MCF 10A (cell line): Measurements from ENCODE around the gene BICDL2. TPM values are rescaled to one million over a fixed set of nuclear protein-coding genes. Genes with fewer than 3 reads are reported as not detected.

Experiments
- BruUV-seq: library from RNA; stranded (reverse); fragments of 400-500 nt; replicated peaks from 2 replicates; lab custom pipeline; 2021; lab: Mats Ljungman, UMichigan
- CTCF ChIA-PET: fragments of 300-600 bp; sonication (Branson Sonifier 250); formaldehyde crosslinking; extraction: SDS; loops from one replicate; lab custom pipeline; 2021; ENCODE audit warnings: antibody characterized with exemption, inconsistent platforms; lab: Yijun Ruan, JAX
- POLR2A ChIA-PET: fragments of 300-600, 350-650 bp; sonication (Branson Sonifier 250); formaldehyde crosslinking; extraction: SDS; loops from one replicate; lab custom pipeline; 2020; ENCODE audit warnings: antibody characterized with exemption, inconsistent platforms; lab: Yijun Ruan, JAX
- DNase-seq: peaks from one replicate; pipeline ENCODE4 v3.0.0-alpha.2; 2018; ENCODE audit not compliant: unreplicated experiment
- H3K27ac Mint-ChIP-seq: one replicate; pipeline ENCODE4 v1.8.0; 2022; ENCODE audit warnings: mild to moderate bottlenecking, low read depth, mixed read lengths; ENCODE audit not compliant: unreplicated experiment
- H3K27me3 Mint-ChIP-seq: one replicate; pipeline ENCODE4 v1.8.0; 2022; ENCODE audit warnings: mixed read lengths; ENCODE audit not compliant: insufficient read depth, unreplicated experiment
- H3K36me3 Mint-ChIP-seq: one replicate; pipeline ENCODE4 v1.8.0; 2022; ENCODE audit warnings: mild to moderate bottlenecking, moderate library complexity, mixed read lengths; ENCODE audit not compliant: insufficient read depth, unreplicated experiment
- H3K4me1 Mint-ChIP-seq: one replicate; pipeline ENCODE4 v1.8.0; 2022; ENCODE audit warnings: mixed read lengths; ENCODE audit not compliant: insufficient read depth, unreplicated experiment
- H3K4me3 Mint-ChIP-seq: one replicate; pipeline ENCODE4 v1.8.0; 2022; ENCODE audit warnings: mild to moderate bottlenecking, moderate library complexity, mixed read lengths; ENCODE audit not compliant: unreplicated experiment
- H3K9me3 Mint-ChIP-seq: one replicate; pipeline ENCODE4 v1.8.0; 2022; ENCODE audit warnings: mixed read lengths; ENCODE audit not compliant: unreplicated experiment
- CTCF ChIP-seq: fragments of 200-600 bp; IDR thresholded peaks from one replicate; pipeline ENCODE4 v1.8.0; 2022; ENCODE audit warnings: antibody characterized with exemption, mild to moderate bottlenecking; ENCODE audit not compliant: unreplicated experiment
- intact Hi-C: fragments of 100-400 bp; cut with micrococcal nuclease; formaldehyde crosslinking; loops from 2 replicates; pipeline ENCODE4 v1.14.1; 2022
- total RNA-seq: library from RNA; stranded (reverse); gene quantifications from 2 replicates; pipeline ENCODE4 v1.2.3, GENCODE V29; 2022

BICDL2 gene
- total RNA-seq, 1 experiment from 2014 or later: 0.23 TPM

- DNase-seq: no peak
- Mint-ChIP-seq H3K9me3 (no peaks in the 10 kb centered on the region), H3K4me3 (no peak overlapping the region), H3K27ac (no peak overlapping the region), H3K27me3 (no peaks in the 10 kb centered on the region), H3K36me3 (no peaks in the 10 kb centered on the region), H3K4me1 (peaks cover 6% of the 10 kb centered on the region)
- no peak for TF ChIP-seq CTCF
- CTCF ChIA-PET: interaction anchor here (1.0 kb wide), 1 partner anchor 39 kb away, joined by 4 read pairs; no protein-coding TSS in a partner anchor
- BruUV-seq: no TSS peak
- intact Hi-C loops: no loop called here
- POLR2A ChIA-PET: no interaction called here
Measured at GRCh38 chr16:2988590-2989099, 48.1 kb downstream of the BICDL2 start.

GRCh38 chr16:2987833-2988232 lies 48.9 kb downstream of the BICDL2 start:
- no peak for TF ChIP-seq CTCF
- ChIA-PET CTCF (interaction anchor here (1.0 kb wide), 1 partner anchor 40 kb away, joined by 4 read pairs; no protein-coding TSS in a partner anchor), POLR2A (no interaction called here)
- H3K36me3 Mint-ChIP-seq: no peaks in the 10 kb centered on the region
- H3K4me1 Mint-ChIP-seq: peaks cover 4% of the 10 kb centered on the region
- intact Hi-C loops: no loop called here
- no peak overlapping the region for H3K27ac Mint-ChIP-seq
- no peaks in the 10 kb centered on the region for H3K9me3 Mint-ChIP-seq
- no peak overlapping the region for H3K4me3 Mint-ChIP-seq
- no TSS peak for BruUV-seq
- DNase-seq: no peak
- no peaks in the 10 kb centered on the region for H3K27me3 Mint-ChIP-seq

- no peaks in the 10 kb centered on the region for H3K4me1 Mint-ChIP-seq
- no TSS peak for BruUV-seq
- no peaks in the 10 kb centered on the region for H3K27me3 Mint-ChIP-seq
- no peaks in the 10 kb centered on the region for H3K9me3 Mint-ChIP-seq
- intact Hi-C loops: no loop called here
- no peaks in the 10 kb centered on the region for H3K36me3 Mint-ChIP-seq
- ChIA-PET CTCF (no interaction called here), POLR2A (no interaction called here)
- no peak for TF ChIP-seq CTCF
- H3K27ac Mint-ChIP-seq: no peak overlapping the region
- no peak overlapping the region for H3K4me3 Mint-ChIP-seq
- no peak for DNase-seq
Measured at GRCh38 chr16:2987286-2987685, 49.5 kb downstream of the BICDL2 start.

GRCh38 chr16:2986623-2987188 lies 50.0 kb downstream of the BICDL2 start:
- ChIA-PET CTCF (interaction anchor here (0.7 kb wide), 2 partner anchors 8 to 36 kb away, joined by 4 read pairs; no protein-coding TSS in a partner anchor), POLR2A (no interaction called here)
- H3K4me1 Mint-ChIP-seq: peaks cover 3% of the 10 kb centered on the region
- no peak overlapping the region for H3K4me3 Mint-ChIP-seq
- no peak for TF ChIP-seq CTCF
- no peaks in the 10 kb centered on the region for H3K9me3 Mint-ChIP-seq
- intact Hi-C loops: no loop called here
- no TSS peak for BruUV-seq
- no peaks in the 10 kb centered on the region for H3K27me3 Mint-ChIP-seq
- DNase-seq: no peak
- H3K36me3 Mint-ChIP-seq: no peaks in the 10 kb centered on the region
- no peak overlapping the region for H3K27ac Mint-ChIP-seq
